ENCODE measurements around the gene ECSCR. TPM values are rescaled to one million over a fixed set of nuclear protein-coding genes. Genes with fewer than 3 reads are reported as not detected.

Gene ECSCR
- polyA plus RNA-seq, 1 donor from 2014 or later: not detected

DNA sequence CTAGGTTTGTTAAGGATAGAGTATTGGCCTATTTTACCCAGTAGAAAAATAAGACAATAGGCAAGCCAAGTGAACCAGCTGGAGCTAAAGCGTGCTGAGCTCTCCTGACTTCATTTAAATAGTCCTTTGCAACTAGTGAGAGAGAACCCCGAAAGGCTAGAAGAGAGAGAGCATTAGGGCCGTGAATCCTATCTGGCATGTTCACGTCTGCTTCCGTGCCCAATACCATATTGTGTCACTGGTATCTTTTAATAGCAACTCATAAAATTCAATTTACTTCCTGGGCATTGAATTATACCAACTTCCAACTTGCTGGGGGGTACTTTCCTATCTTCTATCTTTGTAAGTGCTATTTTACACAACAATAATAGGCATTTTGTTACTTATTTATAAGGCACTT is 37.0 kb downstream of the ECSCR start:
- Histone ChIP-seq H3K9me2 (ENCODE audit: insufficient read depth, low read length) (no peaks in the 10 kb centered on the region), H3K9me3 (ENCODE audit: low read length) (no peaks in the 10 kb centered on the region), H3K27me3 (ENCODE audit: insufficient read depth, low read depth, low read length) (no peaks in the 10 kb centered on the region), H3K4me3 (ENCODE audit: low read length) (no peak overlapping the region), H2AFZ (ENCODE audit: low read depth, low read length) (no peak overlapping the region), H3K36me3 (ENCODE audit: insufficient read depth, low read length) (no peaks in the 10 kb centered on the region), H3K79me2 (replicated peaks; ENCODE audit: insufficient read depth, low read length) (no peaks in the 10 kb centered on the region), H3K9ac (ENCODE audit: low read length) (no peak overlapping the region), H3K27ac (ENCODE audit: low read length) (no peak overlapping the region), H3K4me2 (ENCODE audit: low read length) (no peak overlapping the region), H4K20me1 (ENCODE audit: insufficient read depth) (no peaks in the 10 kb centered on the region), H3F3A (ENCODE audit: insufficient read depth, low read length, poor library complexity, severe bottlenecking) (no peaks in the 10 kb centered on the region)
- no peak for TF ChIP-seq EP300 (conservative IDR thresholded peaks at IDR 0.05; ENCODE audit: poor library complexity, severe bottlenecking)
- TF ChIP-seq, protein P1, sequence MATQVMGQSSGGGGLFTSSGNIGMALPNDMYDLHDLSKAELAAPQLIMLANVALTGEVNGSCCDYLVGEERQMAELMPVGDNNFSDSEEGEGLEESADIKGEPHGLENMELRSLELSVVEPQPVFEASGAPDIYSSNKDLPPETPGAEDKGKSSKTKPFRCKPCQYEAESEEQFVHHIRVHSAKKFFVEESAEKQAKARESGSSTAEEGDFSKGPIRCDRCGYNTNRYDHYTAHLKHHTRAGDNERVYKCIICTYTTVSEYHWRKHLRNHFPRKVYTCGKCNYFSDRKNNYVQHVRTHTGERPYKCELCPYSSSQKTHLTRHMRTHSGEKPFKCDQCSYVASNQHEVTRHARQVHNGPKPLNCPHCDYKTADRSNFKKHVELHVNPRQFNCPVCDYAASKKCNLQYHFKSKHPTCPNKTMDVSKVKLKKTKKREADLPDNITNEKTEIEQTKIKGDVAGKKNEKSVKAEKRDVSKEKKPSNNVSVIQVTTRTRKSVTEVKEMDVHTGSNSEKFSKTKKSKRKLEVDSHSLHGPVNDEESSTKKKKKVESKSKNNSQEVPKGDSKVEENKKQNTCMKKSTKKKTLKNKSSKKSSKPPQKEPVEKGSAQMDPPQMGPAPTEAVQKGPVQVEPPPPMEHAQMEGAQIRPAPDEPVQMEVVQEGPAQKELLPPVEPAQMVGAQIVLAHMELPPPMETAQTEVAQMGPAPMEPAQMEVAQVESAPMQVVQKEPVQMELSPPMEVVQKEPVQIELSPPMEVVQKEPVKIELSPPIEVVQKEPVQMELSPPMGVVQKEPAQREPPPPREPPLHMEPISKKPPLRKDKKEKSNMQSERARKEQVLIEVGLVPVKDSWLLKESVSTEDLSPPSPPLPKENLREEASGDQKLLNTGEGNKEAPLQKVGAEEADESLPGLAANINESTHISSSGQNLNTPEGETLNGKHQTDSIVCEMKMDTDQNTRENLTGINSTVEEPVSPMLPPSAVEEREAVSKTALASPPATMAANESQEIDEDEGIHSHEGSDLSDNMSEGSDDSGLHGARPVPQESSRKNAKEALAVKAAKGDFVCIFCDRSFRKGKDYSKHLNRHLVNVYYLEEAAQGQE (IDR thresholded peaks at IDR 0.05; ENCODE audit: borderline replicate concordance): no peak
- TF ChIP-seq SMC3 (conservative IDR thresholded peaks at IDR 0.05; ENCODE audit: poor library complexity): no peak
- TF ChIP-seq RAD21 (conservative IDR thresholded peaks at IDR 0.05): no peak
- TF ChIP-seq EZH2 (IDR thresholded peaks at IDR 0.05; ENCODE audit: borderline replicate concordance, insufficient read depth, low read length, poor library complexity, severe bottlenecking): no peak
- TF ChIP-seq, protein P2, sequence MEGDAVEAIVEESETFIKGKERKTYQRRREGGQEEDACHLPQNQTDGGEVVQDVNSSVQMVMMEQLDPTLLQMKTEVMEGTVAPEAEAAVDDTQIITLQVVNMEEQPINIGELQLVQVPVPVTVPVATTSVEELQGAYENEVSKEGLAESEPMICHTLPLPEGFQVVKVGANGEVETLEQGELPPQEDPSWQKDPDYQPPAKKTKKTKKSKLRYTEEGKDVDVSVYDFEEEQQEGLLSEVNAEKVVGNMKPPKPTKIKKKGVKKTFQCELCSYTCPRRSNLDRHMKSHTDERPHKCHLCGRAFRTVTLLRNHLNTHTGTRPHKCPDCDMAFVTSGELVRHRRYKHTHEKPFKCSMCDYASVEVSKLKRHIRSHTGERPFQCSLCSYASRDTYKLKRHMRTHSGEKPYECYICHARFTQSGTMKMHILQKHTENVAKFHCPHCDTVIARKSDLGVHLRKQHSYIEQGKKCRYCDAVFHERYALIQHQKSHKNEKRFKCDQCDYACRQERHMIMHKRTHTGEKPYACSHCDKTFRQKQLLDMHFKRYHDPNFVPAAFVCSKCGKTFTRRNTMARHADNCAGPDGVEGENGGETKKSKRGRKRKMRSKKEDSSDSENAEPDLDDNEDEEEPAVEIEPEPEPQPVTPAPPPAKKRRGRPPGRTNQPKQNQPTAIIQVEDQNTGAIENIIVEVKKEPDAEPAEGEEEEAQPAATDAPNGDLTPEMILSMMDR (IDR thresholded peaks at IDR 0.05; ENCODE audit: poor library complexity, severe bottlenecking): no peak
- TF ChIP-seq MXI1 (conservative IDR thresholded peaks at IDR 0.05; ENCODE audit: poor library complexity, severe bottlenecking): no peak
- TF ChIP-seq POLR2AphosphoS5 (IDR thresholded peaks at IDR 0.05): no peak
- no peak for TF ChIP-seq TAF1 (IDR thresholded peaks at IDR 0.05; ENCODE audit: low read depth)

DNA sequence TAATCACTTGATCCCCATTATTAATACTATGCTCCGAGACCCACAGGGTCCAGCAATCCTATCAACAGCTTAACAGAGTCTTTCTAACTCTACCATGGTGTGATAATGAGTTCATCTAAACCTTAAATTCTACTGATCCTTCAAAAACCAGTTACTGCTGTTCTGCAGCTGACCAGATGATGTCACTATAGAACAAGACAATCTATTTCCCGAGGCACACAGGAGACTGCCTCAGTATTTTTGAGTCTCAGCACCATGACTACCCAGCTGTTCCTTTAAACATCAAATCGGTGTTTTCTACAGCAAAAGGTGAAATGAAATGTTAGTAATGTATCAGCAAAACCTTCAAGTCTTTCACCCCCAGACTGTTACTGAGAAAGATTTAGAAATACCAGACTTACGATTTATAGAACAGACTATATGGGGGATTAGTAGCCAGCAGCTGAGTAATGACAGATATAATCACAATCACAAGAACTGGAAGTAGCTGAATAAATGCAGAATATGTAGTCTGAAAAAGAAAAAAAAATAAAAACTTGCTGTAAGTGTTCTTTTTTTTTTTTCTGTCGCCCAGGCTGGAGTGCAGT is 40.1 kb downstream of the ECSCR start:
- no peaks in the 10 kb centered on the region for H3K36me3 ChIP-seq (ENCODE audit: insufficient read depth, low read length)
- no peaks in the 10 kb centered on the region for H3K9me3 ChIP-seq (ENCODE audit: low read length)
- H3F3A ChIP-seq (ENCODE audit: insufficient read depth, low read length, poor library complexity, severe bottlenecking): no peaks in the 10 kb centered on the region
- H2AFZ ChIP-seq (ENCODE audit: low read depth, low read length): no peak overlapping the region
- peak overlapping the region; percentile 36 for H3K27ac ChIP-seq (ENCODE audit: low read length)
- H3K9ac ChIP-seq (ENCODE audit: low read length): no peak overlapping the region
- H3K4me2 ChIP-seq (ENCODE audit: low read length): no peak overlapping the region
- TF ChIP-seq SMC3 (conservative IDR thresholded peaks at IDR 0.05; ENCODE audit: poor library complexity) (peak; percentile 92), MXI1 (conservative IDR thresholded peaks at IDR 0.05; ENCODE audit: poor library complexity, severe bottlenecking) (no peak), POLR2AphosphoS5 (IDR thresholded peaks at IDR 0.05) (no peak), RAD21 (conservative IDR thresholded peaks at IDR 0.05) (peak; percentile 96), TAF1 (IDR thresholded peaks at IDR 0.05; ENCODE audit: low read depth) (no peak), EP300 (conservative IDR thresholded peaks at IDR 0.05; ENCODE audit: poor library complexity, severe bottlenecking) (no peak), EZH2 (IDR thresholded peaks at IDR 0.05; ENCODE audit: borderline replicate concordance, insufficient read depth, low read length, poor library complexity, severe bottlenecking) (no peak)
- TF ChIP-seq, protein P1 (IDR thresholded peaks at IDR 0.05; ENCODE audit: borderline replicate concordance): no peak
- TF ChIP-seq, protein P2 (IDR thresholded peaks at IDR 0.05; ENCODE audit: poor library complexity, severe bottlenecking): peak; percentile 94
- H3K79me2 ChIP-seq (replicated peaks; ENCODE audit: insufficient read depth, low read length): no peaks in the 10 kb centered on the region
- H4K20me1 ChIP-seq (ENCODE audit: insufficient read depth): no peaks in the 10 kb centered on the region
- H3K4me3 ChIP-seq (ENCODE audit: low read length): no peak overlapping the region
- H3K9me2 ChIP-seq (ENCODE audit: insufficient read depth, low read length): no peaks in the 10 kb centered on the region
- no peaks in the 10 kb centered on the region for H3K27me3 ChIP-seq (ENCODE audit: insufficient read depth, low read depth, low read length)

Measured in neural cell (in vitro differentiated cells).